Measurements from ENCODE around the gene SUMF2.
"Not testable (repeated sequence)": the region's sequence is repeated elsewhere in the genome, so short reads cannot be mapped to it uniquely, and the experiment has no call there.

Gene SUMF2

DNA sequence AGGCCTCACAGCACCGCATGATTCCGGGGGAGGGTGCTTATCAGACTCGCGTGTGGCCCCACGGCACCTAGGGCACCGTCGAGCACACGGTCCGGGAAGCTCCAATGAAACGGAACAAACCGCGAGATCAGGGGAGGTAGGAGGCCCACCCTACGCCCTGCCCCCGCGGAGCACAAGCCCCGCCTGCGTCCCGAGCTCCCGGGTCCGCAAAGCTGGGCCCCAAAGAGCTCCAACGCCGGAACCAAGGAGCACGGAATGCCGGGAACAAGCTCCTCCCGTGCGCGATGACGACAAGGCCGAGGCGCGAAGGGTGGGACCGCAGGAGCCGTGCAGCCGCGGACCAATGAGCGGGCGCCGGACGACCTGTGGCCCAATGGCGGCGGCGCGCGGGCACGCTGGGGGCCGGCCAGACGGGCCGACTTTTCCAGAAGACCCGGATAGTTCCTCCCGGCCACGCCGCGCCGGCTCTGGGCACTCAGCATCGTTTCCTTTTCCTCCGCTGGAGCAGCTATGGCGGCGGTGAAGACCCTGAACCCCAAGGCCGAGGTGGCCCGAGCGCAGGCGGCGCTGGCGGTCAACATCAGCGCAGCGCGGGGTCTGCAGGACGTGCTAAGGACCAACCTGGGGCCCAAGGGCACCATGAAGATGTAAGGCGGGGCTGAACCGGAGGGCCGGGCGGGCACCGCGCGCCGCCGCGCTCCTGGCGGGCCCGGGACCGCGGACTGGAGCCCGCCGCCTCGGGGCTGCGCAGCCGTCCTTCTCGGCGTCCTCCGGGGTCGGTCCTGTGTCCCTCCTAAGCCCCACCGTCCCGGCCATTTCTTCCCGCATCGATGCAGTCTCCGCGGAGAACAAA lies 12.5 kb upstream of the SUMF2 start, which contains the start of the genes CCT6A and PSPH:
Gene CCT6A (plus strand): TSS at position 427 of the 853 bp plus-strand sequence. CDS start 84 bp downstream, at position 511.
Gene PSPH (minus strand): TSS at position 106 of the 853 bp plus-strand sequence. CDS start 30,232 bp downstream, outside the sequence.
- peak; percentile 71 for DNase-seq (ENCODE audit: insufficient read length, low spot score)

DNA sequence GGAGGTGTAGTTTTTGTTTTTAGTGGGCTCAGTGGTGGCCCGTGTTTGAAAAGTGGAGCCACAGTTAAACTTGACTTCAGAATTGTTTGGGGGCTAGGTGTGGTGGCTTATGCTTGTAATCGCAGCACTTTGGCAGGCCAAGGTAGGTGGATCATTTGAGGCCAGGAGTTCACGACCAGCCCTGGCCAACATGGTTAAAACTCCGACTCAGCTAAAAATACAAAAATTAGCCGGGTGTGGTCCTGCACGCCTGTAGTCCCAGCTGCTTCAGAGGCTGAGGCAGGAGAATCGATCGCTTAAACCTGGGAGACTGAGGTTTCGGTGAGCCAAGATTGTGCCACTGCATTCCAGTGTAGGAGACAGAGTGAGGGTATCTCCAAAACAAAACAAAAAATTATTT lies 10.7 kb upstream of the SUMF2 start:
- no peak for DNase-seq (ENCODE audit: insufficient read length, low spot score)
- FAIRE-seq = no peak
- TF ChIP-seq, protein P1, sequence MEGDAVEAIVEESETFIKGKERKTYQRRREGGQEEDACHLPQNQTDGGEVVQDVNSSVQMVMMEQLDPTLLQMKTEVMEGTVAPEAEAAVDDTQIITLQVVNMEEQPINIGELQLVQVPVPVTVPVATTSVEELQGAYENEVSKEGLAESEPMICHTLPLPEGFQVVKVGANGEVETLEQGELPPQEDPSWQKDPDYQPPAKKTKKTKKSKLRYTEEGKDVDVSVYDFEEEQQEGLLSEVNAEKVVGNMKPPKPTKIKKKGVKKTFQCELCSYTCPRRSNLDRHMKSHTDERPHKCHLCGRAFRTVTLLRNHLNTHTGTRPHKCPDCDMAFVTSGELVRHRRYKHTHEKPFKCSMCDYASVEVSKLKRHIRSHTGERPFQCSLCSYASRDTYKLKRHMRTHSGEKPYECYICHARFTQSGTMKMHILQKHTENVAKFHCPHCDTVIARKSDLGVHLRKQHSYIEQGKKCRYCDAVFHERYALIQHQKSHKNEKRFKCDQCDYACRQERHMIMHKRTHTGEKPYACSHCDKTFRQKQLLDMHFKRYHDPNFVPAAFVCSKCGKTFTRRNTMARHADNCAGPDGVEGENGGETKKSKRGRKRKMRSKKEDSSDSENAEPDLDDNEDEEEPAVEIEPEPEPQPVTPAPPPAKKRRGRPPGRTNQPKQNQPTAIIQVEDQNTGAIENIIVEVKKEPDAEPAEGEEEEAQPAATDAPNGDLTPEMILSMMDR (IDR thresholded peaks at IDR 0.05; ENCODE audit: insufficient read depth, missing control alignments) = no peak

More for the DNA sequence above, 12.5 kb upstream of the SUMF2 start, which contains the start of the genes CCT6A and PSPH:
- FAIRE-seq = no peak
- TF ChIP-seq, protein P1 (IDR thresholded peaks at IDR 0.05; ENCODE audit: insufficient read depth, missing control alignments) = no peak

DNA sequence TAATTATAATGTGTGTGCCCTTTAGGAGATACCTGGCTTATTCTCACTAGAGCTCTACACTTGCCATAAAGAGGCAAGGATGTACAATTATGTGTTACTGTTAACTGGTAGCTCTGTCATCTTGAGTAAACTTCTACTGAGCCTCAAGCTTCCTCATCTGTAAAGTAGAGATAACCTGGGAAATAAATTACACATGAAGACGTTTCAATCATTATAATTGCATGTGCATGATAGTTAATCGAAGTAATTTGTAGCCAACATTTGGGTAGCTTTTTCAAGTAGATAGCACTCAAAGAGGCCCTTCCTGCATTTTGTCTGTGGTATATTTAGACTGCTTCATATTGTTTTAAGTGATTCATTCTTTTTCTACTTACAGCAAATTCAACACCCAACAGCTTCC lies 10.1 kb upstream of the SUMF2 start:
- TF ChIP-seq, protein P1 (IDR thresholded peaks at IDR 0.05; ENCODE audit: insufficient read depth, missing control alignments) = no peak
- DNase-seq (ENCODE audit: insufficient read length, low spot score) (no peak), FAIRE-seq (no peak)

DNA sequence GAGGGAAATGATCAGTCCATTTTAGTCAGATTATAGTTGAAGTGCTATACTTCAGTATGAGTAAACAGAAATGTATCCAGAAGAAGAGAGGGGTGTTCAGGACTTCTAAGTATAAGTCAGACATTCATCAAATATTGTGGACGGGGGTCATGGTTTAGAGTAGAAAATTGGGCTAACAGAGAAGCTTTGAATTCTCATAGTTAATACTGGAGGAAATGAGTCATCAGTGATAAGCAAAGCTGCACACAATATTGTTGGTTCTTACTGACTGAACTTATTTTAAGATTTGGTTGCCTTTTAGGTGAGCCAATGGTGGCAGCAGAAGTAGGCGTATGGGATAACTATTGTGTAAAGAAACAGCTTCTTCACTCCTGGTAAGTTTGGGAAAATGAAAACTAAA lies 1.7 kb upstream of the SUMF2 start:
- TF ChIP-seq, protein P1 (IDR thresholded peaks at IDR 0.05; ENCODE audit: insufficient read depth, missing control alignments) = no peak
- DNase-seq (ENCODE audit: insufficient read length, low spot score) (no peak), FAIRE-seq (no peak)

DNA sequence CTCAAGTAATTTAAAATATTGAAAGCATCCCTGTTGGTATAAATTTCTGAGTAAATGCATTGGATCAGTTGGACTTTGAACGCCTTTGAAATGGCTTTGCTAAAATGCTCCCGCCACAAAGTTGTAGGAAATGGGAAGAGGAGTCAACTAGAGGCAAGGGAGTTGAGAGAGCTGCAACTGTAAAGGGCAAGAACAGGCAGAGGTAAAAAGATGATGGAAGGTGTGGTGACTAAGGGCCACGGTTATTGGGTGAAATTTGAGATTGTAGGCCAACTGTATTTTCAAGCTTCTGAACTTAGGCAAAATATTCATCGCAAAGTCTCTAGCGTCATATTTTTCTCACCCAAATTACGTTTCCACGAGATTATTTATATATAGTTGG lies 595 bp upstream of the SUMF2 start:
- FAIRE-seq (no peak), DNase-seq (ENCODE audit: insufficient read length, low spot score) (no peak)

DNA sequence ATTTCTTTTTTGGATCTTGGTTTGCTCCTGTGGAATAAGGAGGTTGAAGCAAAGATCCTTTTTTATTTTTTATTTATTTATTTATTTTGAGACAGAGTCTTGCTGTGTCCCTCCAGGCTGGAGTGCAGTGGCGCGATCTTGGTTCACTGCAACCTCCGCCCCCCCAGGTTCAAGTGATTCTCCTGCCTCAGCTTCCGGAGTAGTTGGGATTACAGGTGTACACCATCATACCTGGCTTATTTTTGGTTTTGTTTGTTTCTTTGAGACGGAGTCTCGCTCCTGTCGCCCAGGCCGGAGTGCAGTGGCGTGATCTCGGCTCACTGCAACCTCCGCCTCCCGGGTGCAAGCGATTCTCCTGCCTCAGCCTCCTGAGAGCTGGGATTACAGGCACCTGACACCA lies 2.3 kb downstream of the SUMF2 start:
- not testable (repeated sequence) for DNase-seq (ENCODE audit: insufficient read length, low spot score); FAIRE-seq

More for the DNA sequence above, 595 bp upstream of the SUMF2 start:
- TF ChIP-seq, protein P1 (IDR thresholded peaks at IDR 0.05; ENCODE audit: insufficient read depth, missing control alignments) = no peak

DNA sequence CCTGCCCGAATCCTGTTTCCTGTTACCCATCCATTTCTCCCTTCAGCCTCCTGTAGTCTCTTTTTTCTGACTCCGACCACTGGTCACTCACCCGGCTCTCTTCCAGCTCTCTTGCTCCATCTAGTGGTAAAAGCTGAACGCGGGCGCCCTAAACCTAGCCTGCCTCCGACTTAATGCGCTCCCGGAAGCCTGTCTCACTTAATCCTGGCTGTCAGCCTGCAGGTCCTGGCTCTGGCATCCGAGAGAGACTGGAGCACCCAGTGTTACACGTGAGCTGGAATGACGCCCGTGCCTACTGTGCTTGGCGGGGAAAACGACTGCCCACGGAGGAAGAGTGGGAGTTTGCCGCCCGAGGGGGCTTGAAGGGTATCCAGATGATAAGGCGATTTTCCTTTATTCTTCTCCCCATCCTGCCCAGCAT lies 10.3 kb downstream of the SUMF2 start:
- DNase-seq (ENCODE audit: insufficient read length, low spot score) (peak; percentile 49), FAIRE-seq (no peak)
- TF ChIP-seq, protein P1 (IDR thresholded peaks at IDR 0.05; ENCODE audit: insufficient read depth, missing control alignments) = peak; percentile 95
